Pancreas (tissue), 10 donors: ENCODE measurements around the gene SESN1. TPM values are rescaled to one million over a fixed set of nuclear protein-coding genes. Genes with fewer than 3 reads are reported as not detected.

ENCODE experiments used
- ATAC-seq, 4 donors: fragments of 200-7000 bp; cut with Tn5 transposase; one replicate each; pipeline versions ENCODE4 v1.8.0 to v1.9.1; 2020; ENCODE audit warnings: mild to moderate bottlenecking in 4 of 4, moderate library complexity in 4 of 4
- DNase-seq, 6 donors: peaks; one replicate each; pipeline ENCODE4 v3.0.0-alpha.2; 2020
- FAIRE-seq: peaks from 2 replicates; lab custom pipeline; 2012; peaks lifted over from hg19 to GRCh38; lab: Jason Lieb, UNC
- H3K27ac ChIP-seq, 4 donors: fragments of 200-600 bp; sonication (generic); 1 replicate in 3 of 4; 2 replicates in 1 of 4; pipeline versions ENCODE4 v1.5.0 to v1.8.0; 2020
- H3K27me3 ChIP-seq, 4 donors: fragments of 200-600 bp; one replicate each; pipeline ENCODE4 v1.8.0; 2021
- H3K36me3 ChIP-seq, 3 donors: fragments of 200-600 bp; sonication (generic) in 1 of 3; one replicate each; pipeline versions ENCODE4 v1.5.0 to v1.8.0; 2020 to 2021
- H3K4me1 ChIP-seq, 3 donors: fragments of 200-600 bp; one replicate each; pipeline ENCODE4 v1.8.0; 2021
- H3K4me3 ChIP-seq, 4 donors: fragments of 200-600 bp; sonication (generic) in 2 of 4; one replicate each; pipeline versions ENCODE4 v1.5.0 to v1.8.0; 2020 to 2021
- H3K9me3 ChIP-seq, 4 donors: fragments of 200-600 bp; one replicate each; pipeline ENCODE4 v1.8.0; 2021
- WGBS, 2 donors: extraction: QIAGEN DNeasy Blood & Tissue Kit; methylation state at CpG; one replicate each; pipeline ENCODE4 v1.1.7; 2013; 5-methylcytosine and 5-hydroxymethylcytosine counted together
- intact Hi-C, 3 donors: fragments of 100-400 bp; cut with DNase I; formaldehyde crosslinking; loops; one replicate each; pipeline versions ENCODE4 v1.11.1 to v1.14.2; 2022
- polyA plus RNA-seq, 2 donors: library from polyadenylated mRNA; stranded (reverse); fragments of 200-250 nt; gene quantifications; one replicate each; pipeline ENCODE4 v1.2.3, GENCODE V29; 2013
- total RNA-seq, 6 donors: library from RNA; stranded (reverse); fragmentation: NEBNext Ultra II Directional in 4 of 6; extraction: Animal tissue kit (Norgen Biotek cat#: 25700) in 4 of 6; gene quantifications; one replicate each; pipeline versions ENCODE4 v1.2.1 to v1.2.4, GENCODE V29; 2021 to 2023
- TF ChIP-seq, protein P1 (sequence below), 4 donors: fragments of 200-600 bp; sonication (generic) in 3 of 4; IDR thresholded peaks; one replicate each; pipeline versions ENCODE4 v1.5.0 to v1.8.0; 2021; ENCODE audit warnings: antibody characterized with exemption in 4 of 4
- donor health status: healthy with polysubstance abuse.
- donor health status: DM: no; HTN: no; CAD: no; lungs with moderate emphysema.
- donor health status: DM: no; HTN: no; CAD: no.
- donor health status: control.
- donor health status: control.
- donor health status: Bipolar disorder and iron deficiency.
- donor health status: DM: yes; HTN: yes; CAD: no.
- donor health status: DM: no; HTN: no; CAD: no.
- donor health status: DM: no; HTN: no; CAD: no.
- donor health status: DM: yes; HTN: yes; CAD: no.

SESN1 gene
- total and polyA plus RNA-seq, 8 donors, result 8.5 to 22.4 (median 16.8) TPM

- no peak overlapping the region for H3K27ac ChIP-seq
- TF ChIP-seq, protein P1, sequence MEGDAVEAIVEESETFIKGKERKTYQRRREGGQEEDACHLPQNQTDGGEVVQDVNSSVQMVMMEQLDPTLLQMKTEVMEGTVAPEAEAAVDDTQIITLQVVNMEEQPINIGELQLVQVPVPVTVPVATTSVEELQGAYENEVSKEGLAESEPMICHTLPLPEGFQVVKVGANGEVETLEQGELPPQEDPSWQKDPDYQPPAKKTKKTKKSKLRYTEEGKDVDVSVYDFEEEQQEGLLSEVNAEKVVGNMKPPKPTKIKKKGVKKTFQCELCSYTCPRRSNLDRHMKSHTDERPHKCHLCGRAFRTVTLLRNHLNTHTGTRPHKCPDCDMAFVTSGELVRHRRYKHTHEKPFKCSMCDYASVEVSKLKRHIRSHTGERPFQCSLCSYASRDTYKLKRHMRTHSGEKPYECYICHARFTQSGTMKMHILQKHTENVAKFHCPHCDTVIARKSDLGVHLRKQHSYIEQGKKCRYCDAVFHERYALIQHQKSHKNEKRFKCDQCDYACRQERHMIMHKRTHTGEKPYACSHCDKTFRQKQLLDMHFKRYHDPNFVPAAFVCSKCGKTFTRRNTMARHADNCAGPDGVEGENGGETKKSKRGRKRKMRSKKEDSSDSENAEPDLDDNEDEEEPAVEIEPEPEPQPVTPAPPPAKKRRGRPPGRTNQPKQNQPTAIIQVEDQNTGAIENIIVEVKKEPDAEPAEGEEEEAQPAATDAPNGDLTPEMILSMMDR (IDR thresholded peaks at IDR 0.05), result no peak
- no peaks in the 10 kb centered on the region for H3K27me3 ChIP-seq
- DNase-seq (no peak), FAIRE-seq (no peak), ATAC-seq (no peak)
- H3K4me1 ChIP-seq, result peaks cover 0 to 10% (median 8%) of the 10 kb centered on the region in 3 donors
- WGBS, 2 donors, result 90% methylated on average over 5 of the region's 5 CpGs
- intact Hi-C loops, result no loop called here
- H3K36me3 ChIP-seq, result no peaks in the 10 kb centered on the region
- no peak overlapping the region for H3K4me3 ChIP-seq
- H3K9me3 ChIP-seq, result no peaks in the 10 kb centered on the region
Measured at GRCh38 chr6:109036574-109037294, 57.9 kb downstream of the SESN1 start.

- Histone ChIP-seq H3K4me3 (no peak overlapping the region), H3K9me3 (no peaks in the 10 kb centered on the region), H3K4me1 (peaks cover 0 to 5% (median 3%) of the 10 kb centered on the region in 3 donors), H3K27ac (no peak overlapping the region), H3K36me3 (no peaks in the 10 kb centered on the region), H3K27me3 (no peaks in the 10 kb centered on the region)
- 41 to 50% methylated on average over 1 of the region's 1 CpG for WGBS, 2 donors
- FAIRE-seq (no peak), DNase-seq (no peak), ATAC-seq (peak in 1 of 4 donors; percentile 12)
- intact Hi-C loops, result no loop called here
- TF ChIP-seq, protein P1 (IDR thresholded peaks at IDR 0.05), result no peak
Measured at GRCh38 chr6:109034526-109034925, 60.1 kb downstream of the SESN1 start.

GRCh38 chr6:109033655-109034054, 61.0 kb downstream of the SESN1 start:
- TF ChIP-seq, protein P1 (IDR thresholded peaks at IDR 0.05), result no peak
- no peaks in the 10 kb centered on the region for H3K9me3 ChIP-seq
- intact Hi-C loops, result no loop called here
- H3K4me1 ChIP-seq, result no peaks in the 10 kb centered on the region
- ATAC-seq, result no peak
- DNase-seq, result no peak
- 86 to 87% methylated on average over 2 of the region's 2 CpGs for WGBS, 2 donors
- no peaks in the 10 kb centered on the region for H3K36me3 ChIP-seq
- H3K4me3 ChIP-seq, result no peak overlapping the region
- H3K27ac ChIP-seq, result no peak overlapping the region
- FAIRE-seq, result no peak
- no peaks in the 10 kb centered on the region for H3K27me3 ChIP-seq

GRCh38 chr6:109031416-109031815, 63.2 kb downstream of the SESN1 start:
- no peak overlapping the region for H3K27ac ChIP-seq
- no peak overlapping the region for H3K4me3 ChIP-seq
- intact Hi-C loops, result no loop called here
- no peaks in the 10 kb centered on the region for H3K36me3 ChIP-seq
- TF ChIP-seq, protein P1 (IDR thresholded peaks at IDR 0.05), result no peak
- H3K9me3 ChIP-seq, result no peaks in the 10 kb centered on the region
- H3K27me3 ChIP-seq, result no peaks in the 10 kb centered on the region
- 86 to 89% methylated on average over 1 of the region's 1 CpG for WGBS, 2 donors
- H3K4me1 ChIP-seq, result no peaks in the 10 kb centered on the region
- FAIRE-seq (no peak), ATAC-seq (no peak), DNase-seq (no peak)

DNA sequence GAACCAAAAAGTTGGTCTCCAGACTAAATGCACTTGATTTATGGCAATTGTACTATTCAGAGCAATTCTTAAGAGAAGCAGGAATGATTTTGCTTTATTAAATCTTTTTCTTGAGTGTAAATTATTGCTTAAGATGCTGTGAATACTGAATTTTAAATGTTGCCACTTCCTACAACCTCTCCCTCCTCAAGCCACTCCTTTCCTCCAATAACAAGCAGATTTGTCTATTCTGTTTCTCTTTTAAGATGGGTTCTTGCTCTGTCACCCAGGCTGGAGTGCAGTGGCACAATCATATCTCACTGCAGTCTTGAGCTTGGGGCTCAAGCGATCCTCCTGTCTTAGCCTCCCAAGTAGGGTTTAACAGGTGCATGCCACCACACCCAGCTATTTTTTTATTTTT, 65.3 kb downstream of the SESN1 start:
- TF ChIP-seq, protein P1 (IDR thresholded peaks at IDR 0.05), result no peak
- DNase-seq (no peak), ATAC-seq (no peak), FAIRE-seq (no peak)
- Histone ChIP-seq H3K27me3 (no peaks in the 10 kb centered on the region), H3K36me3 (no peaks in the 10 kb centered on the region), H3K27ac (no peak overlapping the region), H3K4me1 (no peaks in the 10 kb centered on the region), H3K4me3 (no peak overlapping the region), H3K9me3 (no peaks in the 10 kb centered on the region)
- WGBS, 2 donors, result 96 to 100% methylated on average over 1 of the region's 1 CpG
- intact Hi-C loops, result no loop called here
